GM12878 (cell line): ENCODE measurements around the gene CNPY1. TPM values are rescaled to one million over a fixed set of nuclear protein-coding genes. Genes with fewer than 3 reads are reported as not detected.

Source experiments
- ATAC-seq: fragments of 200-7000 bp; cut with Tn5 transposase; 3 replicates; pipeline ENCODE4 v1.9.1; 2020; ENCODE audit warnings: mild to moderate bottlenecking, moderate library complexity
- BruUV-seq: library from RNA; stranded (reverse); fragments of 400-500 nt; replicated peaks from 2 replicates; lab custom pipeline; 2021; lab: Mats Ljungman, UMichigan
- CTCF ChIA-PET: fragments of 300-600 bp; sonication (Branson Sonifier 250); formaldehyde crosslinking; extraction: SDS; loops from one replicate; lab custom pipeline; 2021; ENCODE audit warnings: inconsistent platforms; lab: Yijun Ruan, JAX
- POLR2A ChIA-PET: fragments of 350-600 bp; formaldehyde crosslinking; extraction: SDS; loops from one replicate; lab custom pipeline; 2021; ENCODE audit warnings: inconsistent platforms; lab: Charles Lee
- RAD21 ChIA-PET: fragments of 300-600 bp; sonication (Branson Sonifier 250); formaldehyde crosslinking; loops from one replicate; lab custom pipeline; 2023; ENCODE audit warnings: antibody characterized with exemption; ENCODE audit not compliant: unreplicated experiment; lab: Charles Lee
- SMC1A ChIA-PET: fragments of 300-600 bp; sonication (Branson Sonifier 250); formaldehyde crosslinking; loops from one replicate; lab custom pipeline; 2023; ENCODE audit not compliant: unreplicated experiment, uncharacterized antibody; lab: Charles Lee
- DNase-seq: peaks from one replicate; pipeline ENCODE4 v3.0.0-alpha.2; 2011; ENCODE audit warnings: low read depth, low spot score
- FAIRE-seq: peaks from 3 replicates; lab custom pipeline; 2011; peaks lifted over from hg19 to GRCh38; lab: Jason Lieb, UNC
- H2AFZ ChIP-seq: 2 replicates; pipeline ENCODE4 v1.6.0; 2011; ENCODE audit warnings: low read depth, low read length, control low read depth; ENCODE audit not compliant: control insufficient read depth
- H3K27ac ChIP-seq: 2 replicates; pipeline ENCODE4 v1.5.1; 2011; ENCODE audit warnings: control low read depth; ENCODE audit not compliant: control insufficient read depth, insufficient read depth
- H3K27me3 ChIP-seq, 2 experiments: replicated peaks in 1 of 2; 2 replicates each; pipeline versions ENCODE4 v1.6.0 to v1.6.1; 2011; ENCODE audit warnings: low read length in 1 of 2; ENCODE audit not compliant: control insufficient read depth in 2 of 2, insufficient read depth in 2 of 2
- H3K36me3 ChIP-seq, 2 experiments: 2 replicates each; pipeline ENCODE4 v1.5.1; 2011; ENCODE audit warnings: low read length in 1 of 2; ENCODE audit not compliant: control insufficient read depth in 2 of 2, insufficient read depth in 2 of 2
- H3K4me1 ChIP-seq: 2 replicates; pipeline ENCODE4 v1.6.1; 2011; ENCODE audit warnings: mild to moderate bottlenecking, low read length, moderate library complexity, mixed read lengths; ENCODE audit not compliant: control insufficient read depth, insufficient read depth
- H3K4me2 ChIP-seq: 2 replicates; pipeline ENCODE4 v1.6.0; 2011; ENCODE audit warnings: control low read depth; ENCODE audit not compliant: control insufficient read depth, insufficient read depth
- H3K4me3 ChIP-seq: fragments of 200-600 bp; sonication (generic); 2 replicates; pipeline ENCODE4 v1.5.1; 2016
- H3K79me2 ChIP-seq: 2 replicates; pipeline ENCODE4 v1.6.0; 2011; ENCODE audit warnings: low read length; ENCODE audit not compliant: control insufficient read depth, insufficient read depth
- H3K9ac ChIP-seq: 2 replicates; pipeline ENCODE4 v1.8.0; 2011; ENCODE audit warnings: low read length, control low read depth, mixed read lengths; ENCODE audit not compliant: control insufficient read depth, insufficient read depth
- H3K9me3 ChIP-seq: replicated peaks from 3 replicates; pipeline ENCODE4 v1.5.1; 2011; ENCODE audit warnings: mild to moderate bottlenecking, low read length; ENCODE audit not compliant: control insufficient read depth, insufficient read depth
- H4K20me1 ChIP-seq: 2 replicates; pipeline ENCODE4 v1.6.0; 2011; ENCODE audit not compliant: control insufficient read depth, insufficient read depth
- CEBPB ChIP-seq, 2 experiments: fragments of 150-350 bp in 1 of 2; IDR thresholded peaks; 2 replicates each; pipeline ENCODE4 v1.6.1; 2012 to 2014; ENCODE audit warnings: low read depth in 2 of 2, low read length in 2 of 2, borderline replicate concordance in 1 of 2, inconsistent platforms in 1 of 2
- CHD1 ChIP-seq: IDR thresholded peaks from 2 replicates; pipeline ENCODE4 v1.6.1; 2012; ENCODE audit warnings: low read depth, low read length, improper control_type of control experiment
- CHD2 ChIP-seq: IDR thresholded peaks from 2 replicates; pipeline ENCODE4 v1.6.1; 2011; ENCODE audit warnings: low read depth, low read length, improper control_type of control experiment, borderline replicate concordance
- DPF2 ChIP-seq: fragments of 450-650 bp; IDR thresholded peaks from 2 replicates; pipeline ENCODE4 v1.6.1; 2017; ENCODE audit warnings: mild to moderate bottlenecking
- E4F1 ChIP-seq: fragments of 450-650 bp; IDR thresholded peaks from 2 replicates; pipeline ENCODE4 v1.6.1; 2018; ENCODE audit warnings: borderline replicate concordance, mild to moderate bottlenecking; ENCODE audit not compliant: partially characterized antibody
- ESRRA ChIP-seq: IDR thresholded peaks from 2 replicates; pipeline ENCODE4 v1.6.1; 2012; ENCODE audit warnings: mild to moderate bottlenecking, low read length, improper control_type of control experiment
- GATAD2B ChIP-seq: fragments of 450-650 bp; conservative IDR thresholded peaks from 2 replicates; pipeline ENCODE4 v1.6.1; 2017; ENCODE audit warnings: low read depth, mild to moderate bottlenecking, moderate library complexity
- HDAC6 ChIP-seq: fragments of 200-600 bp; sonication (generic); IDR thresholded peaks from one replicate; pipeline ENCODE4 v1.8.0; 2017; ENCODE audit warnings: antibody characterized with exemption; ENCODE audit not compliant: unreplicated experiment
- JUNB ChIP-seq: IDR thresholded peaks from 2 replicates; pipeline ENCODE4 v1.6.1; 2016; ENCODE audit warnings: antibody characterized with exemption, mild to moderate bottlenecking
- JUND ChIP-seq: IDR thresholded peaks from 2 replicates; pipeline ENCODE4 v1.6.1; 2012; ENCODE audit warnings: low read depth, mild to moderate bottlenecking, low read length, improper control_type of control experiment, moderate library complexity
- MEF2A ChIP-seq: IDR thresholded peaks from 2 replicates; pipeline ENCODE4 v1.6.1; 2011; ENCODE audit warnings: low read depth, mild to moderate bottlenecking, low read length, moderate library complexity; ENCODE audit not compliant: insufficient read depth
- NRF1 ChIP-seq: conservative IDR thresholded peaks from 2 replicates; pipeline ENCODE4 v1.6.1; 2011; ENCODE audit warnings: mild to moderate bottlenecking, low read depth, low read length, improper control_type of control experiment
- PML ChIP-seq: IDR thresholded peaks from 2 replicates; pipeline ENCODE4 v1.6.1; 2012; ENCODE audit warnings: low read length, inconsistent platforms
- RCOR1 ChIP-seq: conservative IDR thresholded peaks from 2 replicates; pipeline ENCODE4 v1.6.1; 2012; ENCODE audit warnings: low read depth, low read length, improper control_type of control experiment
- SIX5 ChIP-seq: IDR thresholded peaks from 2 replicates; pipeline ENCODE4 v1.6.1; 2011; ENCODE audit warnings: mild to moderate bottlenecking, low read depth, low read length, moderate library complexity; ENCODE audit not compliant: severe bottlenecking
- SMAD5 ChIP-seq: IDR thresholded peaks from 2 replicates; pipeline ENCODE4 v1.6.1; 2016; ENCODE audit warnings: antibody characterized with exemption, low read depth
- USF1 ChIP-seq: IDR thresholded peaks from 2 replicates; pipeline ENCODE4 v1.6.1; 2011; ENCODE audit warnings: borderline replicate concordance, low read depth, mild to moderate bottlenecking, moderate library complexity, mixed read lengths, low read length; ENCODE audit not compliant: insufficient read depth; ENCODE audit errors: extremely low read length
- YBX1 ChIP-seq: fragments of 450-650 bp; IDR thresholded peaks from 2 replicates; pipeline ENCODE4 v1.6.1; 2016; ENCODE audit warnings: antibody characterized with exemption
- YY1 ChIP-seq: IDR thresholded peaks from 2 replicates; pipeline ENCODE4 v1.6.1; 2011; ENCODE audit warnings: low read depth, mild to moderate bottlenecking, low read length
- WGBS: methylation state at CpG from one replicate; pipeline ENCODE4 v1.1.6; 2016; ENCODE audit warnings: low lambda C conversion rate; ENCODE audit not compliant: insufficient replicate concordance, insufficient coverage; ENCODE audit errors: missing lambda C conversion rate; 5-methylcytosine and 5-hydroxymethylcytosine counted together
- in situ Hi-C: fragments of 300-500 bp; cut with MboI; formaldehyde crosslinking; loops from 9 replicates; pipeline ENCODE4 v1.14.3; 2018; ENCODE audit warnings: mixed read lengths
- intact Hi-C: fragments of 100-400 bp; cut with micrococcal nuclease; formaldehyde crosslinking; loops from one replicate; pipeline ENCODE4 v1.14.2; 2022; ENCODE audit not compliant: unreplicated experiment
- polyA plus RNA-seq, 11 experiments: library from polyadenylated mRNA; depleted of rRNA in 4 of 11; unstranded in 6 of 11; stranded (reverse) in 5 of 11; fragments of >200 nt; fragmentation: Nextera tagmentation in 4 of 11; fragmentation: Illumina TruSeq in 1 of 11; extraction: Ambion mirVana in 4 of 11; extraction: Trizol in 1 of 11; gene quantifications; 1 replicate in 1 of 11; 2 replicates in 10 of 11; pipeline versions ENCODE4 v1.2.1 to v1.2.3, GENCODE V29; 2011 to 2016; ENCODE audit warnings: inconsistent platforms in 2 of 11, missing spikeins in 2 of 11, low read depth in 1 of 11
- total RNA-seq, 4 experiments: library from RNA; depleted of rRNA in 3 of 4; stranded (reverse); fragments of >200 nt in 3 of 4; fragmentation: Illumina TruSeq in 1 of 4; extraction: Trizol in 1 of 4; gene quantifications; 2 replicates each; pipeline versions ENCODE4 v1.2.1 to v1.2.3, GENCODE V29; 2013 to 2021
- TF ChIP-seq, protein P1 (sequence below): IDR thresholded peaks from 2 replicates; pipeline ENCODE4 v1.6.1; 2012; ENCODE audit warnings: low read depth, low read length, improper control_type of control experiment

The CNPY1 gene
- total and polyA plus RNA-seq, 10 of the 15 experiments (the other 5 are each of a cell fraction or from before 2014, with no cell fraction given) = not detected

DNA sequence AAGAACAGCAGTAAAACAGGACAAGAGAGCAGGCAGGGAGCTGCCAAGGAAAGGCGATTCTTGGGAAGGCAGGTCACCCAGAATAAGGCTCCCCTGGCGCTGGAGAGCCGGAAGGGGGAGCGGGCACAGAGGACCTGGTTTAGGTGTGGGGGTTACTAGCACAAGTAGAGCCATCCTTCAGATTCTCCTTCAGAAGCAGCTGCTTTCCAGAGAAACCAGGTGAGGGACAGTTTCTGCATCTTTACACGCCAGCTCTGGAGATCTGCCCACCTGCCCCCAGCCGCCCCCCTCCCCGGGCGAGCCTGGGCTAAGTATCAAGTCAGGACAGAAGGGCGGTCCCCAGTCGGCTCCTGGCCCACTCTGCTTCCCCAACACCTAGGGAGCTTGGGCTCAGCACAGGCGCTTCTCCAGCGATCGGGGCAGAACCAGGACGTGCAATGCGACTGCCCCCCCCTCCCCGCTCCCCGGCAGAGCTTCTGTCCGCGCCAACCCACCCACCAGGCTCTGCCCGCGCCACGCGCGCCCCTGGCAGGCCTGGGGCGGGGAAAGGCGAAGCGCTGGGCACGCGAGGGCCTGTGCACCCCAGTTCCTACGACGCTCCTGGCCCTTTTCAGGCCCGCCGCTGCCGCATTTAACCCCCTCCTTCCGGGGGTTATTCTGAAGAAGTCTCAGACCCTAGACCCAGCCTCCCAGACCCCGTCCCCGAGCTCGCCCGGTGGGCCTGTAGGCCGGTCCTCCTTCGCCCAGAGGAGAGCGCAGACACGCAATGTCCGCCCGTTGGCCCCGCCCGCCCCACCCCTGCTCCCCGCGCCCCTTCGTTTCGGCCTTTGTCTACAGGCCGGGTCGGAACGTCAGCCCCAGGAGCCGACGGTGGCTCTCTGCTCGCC lies 92.8 kb downstream of the CNPY1 start:
- POLR2A ChIA-PET = no interaction called here
- FAIRE-seq (no peak), DNase-seq (no peak), ATAC-seq (no peak)
- Histone ChIP-seq H3K4me3 (no peak overlapping the region), H2AFZ (no peak overlapping the region), H3K9me3 (no peaks in the 10 kb centered on the region; the same call in 2 of the 3 replicates), H3K27ac (no peak overlapping the region), H3K36me3 (no peaks in the 10 kb centered on the region), H4K20me1 (no peaks in the 10 kb centered on the region), H3K79me2 (no peaks in the 10 kb centered on the region), H3K4me2 (no peak overlapping the region), H3K27me3 (peaks cover 20 to 33% of the 10 kb centered on the region in 2 experiments), H3K4me1 (no peaks in the 10 kb centered on the region), H3K9ac (no peak overlapping the region)
- 53% methylated on average over 35 of the region's 57 CpGs for WGBS
- intact Hi-C loops (no loop called here), in situ Hi-C loops (no loop called here)
- TF ChIP-seq SMAD5 (no peak), CEBPB (IDR thresholded peaks at IDR 0.05; ENCODE audit: borderline replicate concordance in 1 of 2, low read depth in 2 of 2, low read length in 2 of 2) (no peak), YY1 (no peak), CHD2 (no peak), DPF2 (no peak), JUND (no peak), NRF1 (no peak), ESRRA (no peak), SIX5 (no peak), E4F1 (no peak), YBX1 (no peak), PML (no peak), HDAC6 (no peak), RCOR1 (no peak), JUNB (no peak), MEF2A (no peak), USF1 (no peak), GATAD2B (no peak), CHD1 (no peak)
- TF ChIP-seq, protein P1, sequence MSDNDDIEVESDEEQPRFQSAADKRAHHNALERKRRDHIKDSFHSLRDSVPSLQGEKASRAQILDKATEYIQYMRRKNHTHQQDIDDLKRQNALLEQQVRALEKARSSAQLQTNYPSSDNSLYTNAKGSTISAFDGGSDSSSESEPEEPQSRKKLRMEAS = no peak
- RAD21 ChIA-PET = no interaction called here
- BruUV-seq = no TSS peak
- CTCF ChIA-PET = no interaction called here
- SMC1A ChIA-PET = no interaction called here
